H1 (cell line): Measurements from ENCODE around the gene TRIM41. TPM values are rescaled to one million over a fixed set of nuclear protein-coding genes. Genes with fewer than 3 reads are reported as not detected.

Source experiments
- RNF2 ChIP-seq: fragments of 200-900, 300-1000 bp; sonication (generic); IDR thresholded peaks from 2 replicates; pipeline ENCODE4 v1.7.1; 2016; ENCODE audit warnings: borderline replicate concordance, low read depth, mild to moderate bottlenecking, antibody characterized with exemption, low read length; ENCODE audit not compliant: poor library complexity, severe bottlenecking; ENCODE audit errors: missing control alignments
- polyA plus RNA-seq, 7 experiments: library from polyadenylated mRNA; depleted of rRNA in 3 of 7; stranded (reverse) in 5 of 7; unstranded in 2 of 7; fragments of >200 nt in 5 of 7; fragments of 200-250 nt in 2 of 7; gene quantifications; 1 replicate in 5 of 7; 2 replicates in 1 of 7; 4 replicates in 1 of 7; pipeline versions ENCODE4 v1.2.1 to v1.2.3, GENCODE V29; 2011 to 2013; ENCODE audit warnings: missing spikeins in 2 of 7, mixed read lengths in 2 of 7
- total RNA-seq: library from RNA; stranded (reverse); fragmentation: NEBNext Ultra II Directional; extraction: Animal tissue kit (Norgen Biotek cat#: 25700); gene quantifications from 2 replicates; pipeline ENCODE4 v1.2.1, GENCODE V29; 2021

TRIM41 gene
- total and polyA plus RNA-seq, 2 of the 8 experiments (the other 6 are each of a cell fraction or from before 2014, with no cell fraction given) = 12.9 to 21.6 TPM

- TF ChIP-seq RNF2 = no peak
Observed at GRCh38 chr5:181192337-181193046, 30.6 kb upstream of the TRIM41 start (continued).
